ENCODE measurements around the gene ATF6B. TPM values are rescaled to one million over a fixed set of nuclear protein-coding genes. Genes with fewer than 3 reads are reported as not detected.

The ATF6B gene
- 10 to 100 TPM; 80.0 to 96.2 (median 88.7) TPM for total RNA-seq (2021; fragmentation: NEBNext Ultra II Directional; extraction: Animal tissue kit (Norgen Biotek cat#: 25700))
- long read RNA-seq, partial matches to known transcripts, result 0 of 7 reads
- long read RNA-seq, other reads (novel, unspliced or antisense), result 2 of 7 reads

DNA sequence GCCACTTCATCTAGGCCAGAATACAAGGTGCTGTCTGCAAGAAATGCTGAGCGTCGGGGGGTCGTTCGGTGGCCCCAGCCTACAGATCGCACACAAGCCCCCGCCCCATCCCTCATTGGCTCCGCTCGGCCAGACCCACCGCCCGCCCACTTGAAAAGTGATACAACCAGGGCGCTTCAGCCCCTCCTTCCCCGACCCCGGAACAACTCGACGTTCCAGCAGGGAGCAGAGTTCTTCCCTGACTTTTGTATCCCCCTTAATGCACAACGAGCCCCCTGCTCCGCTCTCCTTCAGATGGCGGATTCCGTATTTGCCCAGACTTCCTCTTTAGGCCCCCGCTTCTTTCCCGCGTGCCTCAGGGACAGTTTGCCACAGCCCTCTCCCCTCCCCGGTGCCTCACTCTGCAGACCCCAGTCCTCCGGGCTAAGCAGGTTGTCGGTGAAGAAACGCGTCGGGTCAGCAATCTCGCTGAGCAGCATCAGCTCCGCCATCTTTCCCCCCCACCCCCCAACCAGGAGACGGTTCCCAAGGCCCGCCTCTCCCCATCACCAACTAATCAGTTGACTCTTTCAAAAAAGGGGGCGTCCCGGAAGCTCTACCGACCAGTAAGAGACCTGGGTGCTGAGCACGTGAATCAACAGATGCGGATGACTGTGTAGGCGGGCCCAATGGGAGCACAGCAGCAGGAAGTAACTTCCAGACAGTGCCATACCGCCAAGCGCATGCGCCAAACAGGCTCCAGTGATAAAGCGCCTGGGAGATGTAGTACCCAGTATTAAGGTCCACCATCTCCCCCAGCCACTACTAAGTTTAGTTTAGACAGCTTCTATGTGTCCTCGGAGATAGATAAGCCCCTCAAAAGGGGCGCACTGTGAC is at the start of gene ATF6B:
TSS of gene ATF6B (minus strand) at position 530 of the 876 bp plus-strand sequence. CDS start at position 491, 39 bp downstream.
- Mint-ChIP-seq H3K27ac (peak within 1 kb of the TSS; percentile 98), H3K36me3 (ENCODE audit: low read depth) (peaks cover 23% of the 10 kb centered on the region), H3K4me1 (ENCODE audit: low read depth) (peaks cover 41% of the 10 kb centered on the region)

DNA sequence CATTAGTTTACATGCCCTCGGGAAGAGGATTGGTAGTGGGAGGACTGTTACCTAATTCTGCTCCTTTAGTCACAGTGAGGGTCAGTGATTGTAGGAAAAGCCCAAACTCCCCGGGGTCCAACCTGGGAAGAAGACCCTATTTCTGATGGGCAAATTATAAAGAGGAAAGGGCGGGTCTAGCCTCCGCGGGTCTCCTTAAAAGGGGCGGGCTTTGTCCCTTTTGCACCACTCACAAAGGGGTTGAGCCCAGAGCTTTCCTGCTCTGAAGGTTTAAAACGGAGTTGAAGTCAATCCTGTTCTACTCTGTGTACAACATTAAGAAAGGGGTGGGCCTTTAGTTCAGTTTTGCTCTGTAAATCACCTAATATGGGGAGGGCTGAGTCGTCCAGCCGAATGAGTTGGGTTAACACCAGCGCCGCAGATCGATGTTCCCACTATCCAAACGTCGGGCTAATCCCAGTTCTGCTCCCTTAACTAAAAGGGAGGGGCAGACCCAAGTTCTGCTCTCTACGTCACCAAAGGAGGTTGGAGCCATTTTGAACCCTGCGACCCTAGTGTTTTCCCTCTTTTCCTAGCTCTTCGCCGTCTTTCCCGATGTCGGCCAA is 49.2 kb upstream of the ATF6B start:
- H3K9me3 Mint-ChIP-seq, result no peaks in the 10 kb centered on the region

More for the DNA sequence above, at the start of gene ATF6B:
- TF ChIP-seq, protein P1, sequence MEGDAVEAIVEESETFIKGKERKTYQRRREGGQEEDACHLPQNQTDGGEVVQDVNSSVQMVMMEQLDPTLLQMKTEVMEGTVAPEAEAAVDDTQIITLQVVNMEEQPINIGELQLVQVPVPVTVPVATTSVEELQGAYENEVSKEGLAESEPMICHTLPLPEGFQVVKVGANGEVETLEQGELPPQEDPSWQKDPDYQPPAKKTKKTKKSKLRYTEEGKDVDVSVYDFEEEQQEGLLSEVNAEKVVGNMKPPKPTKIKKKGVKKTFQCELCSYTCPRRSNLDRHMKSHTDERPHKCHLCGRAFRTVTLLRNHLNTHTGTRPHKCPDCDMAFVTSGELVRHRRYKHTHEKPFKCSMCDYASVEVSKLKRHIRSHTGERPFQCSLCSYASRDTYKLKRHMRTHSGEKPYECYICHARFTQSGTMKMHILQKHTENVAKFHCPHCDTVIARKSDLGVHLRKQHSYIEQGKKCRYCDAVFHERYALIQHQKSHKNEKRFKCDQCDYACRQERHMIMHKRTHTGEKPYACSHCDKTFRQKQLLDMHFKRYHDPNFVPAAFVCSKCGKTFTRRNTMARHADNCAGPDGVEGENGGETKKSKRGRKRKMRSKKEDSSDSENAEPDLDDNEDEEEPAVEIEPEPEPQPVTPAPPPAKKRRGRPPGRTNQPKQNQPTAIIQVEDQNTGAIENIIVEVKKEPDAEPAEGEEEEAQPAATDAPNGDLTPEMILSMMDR (IDR thresholded peaks at IDR 0.05), result no peak
- H3K27me3 Mint-ChIP-seq (ENCODE audit: insufficient read depth), result peaks cover 2% of the 10 kb centered on the region; the same call in 1 of the 2 replicates
- no peaks in the 10 kb centered on the region for H3K9me3 Mint-ChIP-seq
- H3K4me3 Mint-ChIP-seq, result peak within 1 kb of the TSS; percentile 100
- peak; percentile 100 for DNase-seq

DNA sequence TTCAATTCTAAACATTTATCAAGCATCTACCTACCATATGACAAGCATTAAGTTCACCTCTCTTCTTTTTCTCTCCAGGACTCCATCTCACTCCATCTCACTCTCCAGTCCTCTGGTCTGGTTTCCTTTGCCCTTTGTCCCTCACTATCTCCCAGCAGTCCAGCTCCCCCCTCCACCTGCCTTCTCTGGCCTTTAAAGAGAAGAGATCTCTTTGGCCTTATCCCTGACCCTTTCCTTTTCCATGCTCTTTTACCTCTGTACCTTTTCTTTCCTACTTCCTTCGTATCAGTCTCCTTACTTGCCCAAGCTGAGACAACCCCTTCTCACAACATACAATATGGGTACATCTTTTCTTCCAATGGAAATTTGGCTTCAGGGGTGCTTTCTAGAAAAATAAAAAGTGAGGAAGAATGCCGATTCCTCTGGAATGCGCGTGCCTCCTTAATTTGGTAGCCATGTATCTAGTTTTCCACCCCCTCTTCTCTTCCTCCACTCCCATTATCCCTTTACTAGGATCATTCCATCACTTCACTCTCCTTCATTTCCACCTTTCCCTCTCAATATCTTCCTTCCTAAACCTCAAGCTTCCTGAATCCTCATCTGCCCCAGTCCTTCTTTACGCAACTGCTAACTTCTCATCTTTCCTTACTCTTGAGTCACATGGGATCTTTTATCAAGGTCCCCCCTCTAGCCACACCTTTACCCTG is 48.6 kb upstream of the ATF6B start:
- peak; percentile 44 for DNase-seq
- H3K9me3 Mint-ChIP-seq, result no peaks in the 10 kb centered on the region
- peak overlapping the region; percentile 96 for H3K4me3 Mint-ChIP-seq
- TF ChIP-seq, protein P1 (IDR thresholded peaks at IDR 0.05), result no peak
- no peaks in the 10 kb centered on the region; the same call in 1 of the 2 replicates for H3K27me3 Mint-ChIP-seq (ENCODE audit: insufficient read depth)
- H3K36me3 Mint-ChIP-seq (ENCODE audit: low read depth), result peaks cover 15% of the 10 kb centered on the region
- peaks cover 69% of the 10 kb centered on the region for H3K4me1 Mint-ChIP-seq (ENCODE audit: low read depth)
- peak overlapping the region; percentile 99 for H3K27ac Mint-ChIP-seq

More for the DNA sequence above, 49.2 kb upstream of the ATF6B start:
- TF ChIP-seq, protein P1 (IDR thresholded peaks at IDR 0.05), result no peak
- Mint-ChIP-seq H3K4me1 (ENCODE audit: low read depth) (peaks cover 67% of the 10 kb centered on the region), H3K27ac (peak overlapping the region; percentile 99), H3K4me3 (peak overlapping the region; percentile 96), H3K36me3 (ENCODE audit: low read depth) (peaks cover 15% of the 10 kb centered on the region), H3K27me3 (ENCODE audit: insufficient read depth) (no peaks in the 10 kb centered on the region; the same call in 1 of the 2 replicates)
- no peak for DNase-seq

DNA sequence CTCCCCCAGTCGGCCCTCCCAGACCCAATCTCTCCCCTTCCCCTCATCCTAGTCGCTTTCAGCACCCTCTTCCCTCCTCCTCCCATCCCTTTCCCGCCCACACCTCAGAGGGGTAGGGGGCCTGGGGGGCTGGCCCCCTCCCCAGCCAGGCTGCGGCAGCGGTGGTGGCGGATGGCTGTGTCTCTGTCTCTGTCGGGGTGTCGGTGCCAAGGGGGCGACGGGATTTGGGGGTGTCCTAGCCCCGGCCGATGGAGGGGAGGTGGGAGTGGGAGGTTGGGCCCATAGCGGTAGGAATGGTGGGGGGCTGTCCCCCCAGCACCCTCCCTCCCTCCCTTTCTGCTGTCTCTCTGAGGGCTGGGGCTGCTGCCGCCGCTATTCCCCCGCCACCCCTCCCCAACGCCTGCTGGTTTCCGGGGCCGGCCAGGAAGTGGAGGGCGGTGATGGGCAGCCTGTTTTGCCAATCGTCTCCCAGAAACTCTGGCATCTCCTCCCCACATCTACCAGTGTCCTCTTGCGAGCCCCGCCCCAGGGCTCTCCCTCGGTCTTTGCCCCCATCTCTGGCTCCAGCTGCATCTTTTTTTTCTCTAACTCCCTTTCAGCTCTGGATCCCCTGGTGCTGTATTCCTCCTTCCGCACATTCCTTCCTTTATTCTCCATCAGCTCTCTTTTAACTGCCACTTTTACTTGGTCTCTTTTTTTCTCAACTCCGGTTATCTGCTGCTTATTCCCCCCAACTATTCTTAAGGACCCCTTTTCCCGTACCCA is 47.8 kb upstream of the ATF6B start, which contains the start of gene AGPAT1:
TSS of gene AGPAT1 (minus strand) at position 374 of the 765 bp plus-strand sequence. CDS start 4,588 bp downstream, outside the sequence.
- peak within 1 kb of the TSS; percentile 99 for H3K27ac Mint-ChIP-seq
- peaks cover 22% of the 10 kb centered on the region for H3K36me3 Mint-ChIP-seq (ENCODE audit: low read depth)
- peaks cover 76% of the 10 kb centered on the region for H3K4me1 Mint-ChIP-seq (ENCODE audit: low read depth)
- TF ChIP-seq, protein P1 (IDR thresholded peaks at IDR 0.05), result no peak
- peak; percentile 98 for DNase-seq
- H3K27me3 Mint-ChIP-seq (ENCODE audit: insufficient read depth), result peaks cover 3% of the 10 kb centered on the region; the same call in 1 of the 2 replicates
- H3K9me3 Mint-ChIP-seq, result no peaks in the 10 kb centered on the region
- H3K4me3 Mint-ChIP-seq, result peak within 1 kb of the TSS; percentile 96
